WTC11 (cell line): ENCODE results near the gene MIGA2. TPM values are rescaled to one million over a fixed set of nuclear protein-coding genes. Genes with fewer than 3 reads are reported as not detected.

ENCODE experiments used
- CREB1 ChIP-seq: sonication (generic); formaldehyde crosslinking; IDR thresholded peaks from 2 replicates; pipeline ENCODE4 v1.8.0; 2023; ENCODE audit warnings: mild to moderate bottlenecking, missing genetic modification reagents
- CREM ChIP-seq: sonication (generic); formaldehyde crosslinking; IDR thresholded peaks from 2 replicates; pipeline ENCODE4 v1.8.1; 2022; ENCODE audit warnings: mild to moderate bottlenecking, missing genetic modification reagents, moderate library complexity
- FOXJ3 ChIP-seq: sonication (generic); formaldehyde crosslinking; IDR thresholded peaks from 2 replicates; pipeline ENCODE4 v1.9.0; 2021; ENCODE audit warnings: missing genetic modification reagents, mild to moderate bottlenecking, borderline replicate concordance
- FOXK1 ChIP-seq: sonication (generic); formaldehyde crosslinking; IDR thresholded peaks from 2 replicates; pipeline ENCODE4 v1.8.0; 2022; ENCODE audit warnings: mild to moderate bottlenecking, moderate library complexity, missing genetic modification reagents
- FOXP1 ChIP-seq: sonication (generic); formaldehyde crosslinking; IDR thresholded peaks from 2 replicates; pipeline ENCODE4 v1.8.0; 2022; ENCODE audit warnings: missing genetic modification reagents, mild to moderate bottlenecking, moderate library complexity, borderline replicate concordance
- GABPB1 ChIP-seq: sonication (generic); formaldehyde crosslinking; IDR thresholded peaks from 2 replicates; pipeline ENCODE4 v1.8.1; 2023; ENCODE audit warnings: mild to moderate bottlenecking, missing genetic modification reagents
- GTF2I ChIP-seq: fragments of 250-450 bp; sonication (Bioruptor Pico); conservative IDR thresholded peaks from 2 replicates; pipeline ENCODE4 v1.4.0; 2021; ENCODE audit warnings: mild to moderate bottlenecking
- HMGA2 ChIP-seq: fragments of 250-450 bp; sonication (Bioruptor Pico); IDR thresholded peaks from 2 replicates; pipeline ENCODE4 v1.4.0; 2021; ENCODE audit warnings: mild to moderate bottlenecking, moderate library complexity
- KAT7 ChIP-seq: sonication (generic); formaldehyde crosslinking; IDR thresholded peaks from 2 replicates; pipeline ENCODE4 v1.8.1; 2023; ENCODE audit warnings: missing genetic modification reagents, mild to moderate bottlenecking, borderline replicate concordance
- NR1H2 ChIP-seq: sonication (generic); formaldehyde crosslinking; IDR thresholded peaks from 2 replicates; pipeline ENCODE4 v1.9.0; 2021; ENCODE audit warnings: mild to moderate bottlenecking, moderate library complexity, missing genetic modification reagents
- RELA ChIP-seq: sonication (generic); formaldehyde crosslinking; IDR thresholded peaks from 2 replicates; pipeline ENCODE4 v1.8.1; 2022; ENCODE audit warnings: missing genetic modification reagents, mild to moderate bottlenecking, borderline replicate concordance
- SOX15 ChIP-seq: fragments of 250-450 bp; sonication (Bioruptor Pico); IDR thresholded peaks from 2 replicates; pipeline ENCODE4 v1.9.0; 2021; ENCODE audit warnings: mild to moderate bottlenecking
- SP1 ChIP-seq: sonication (generic); formaldehyde crosslinking; conservative IDR thresholded peaks from 2 replicates; pipeline ENCODE4 v1.8.1; 2022; ENCODE audit warnings: missing genetic modification reagents
- TCF7 ChIP-seq: sonication (generic); formaldehyde crosslinking; IDR thresholded peaks from 2 replicates; pipeline ENCODE4 v1.8.0; 2022; ENCODE audit warnings: mild to moderate bottlenecking, low read depth, missing genetic modification reagents, moderate library complexity
- ZNF121 ChIP-seq: sonication (generic); formaldehyde crosslinking; IDR thresholded peaks from 2 replicates; pipeline ENCODE4 v1.8.0; 2023; ENCODE audit warnings: missing genetic modification reagents
- ZNF138 ChIP-seq: sonication (generic); formaldehyde crosslinking; conservative IDR thresholded peaks from 2 replicates; pipeline ENCODE4 v1.8.1; 2022; ENCODE audit warnings: mild to moderate bottlenecking, moderate library complexity, missing genetic modification reagents
- ZNF423 ChIP-seq: fragments of 250-450 bp; sonication (Bioruptor Pico); IDR thresholded peaks from 2 replicates; pipeline ENCODE4 v2.1.2; 2022; ENCODE audit warnings: mild to moderate bottlenecking, moderate library complexity
- total RNA-seq: library from RNA; stranded (reverse); gene quantifications from 3 replicates; pipeline ENCODE4 v1.2.3, GENCODE V29; 2021
- TF ChIP-seq, protein P1 (sequence below): sonication (generic); formaldehyde crosslinking; conservative IDR thresholded peaks from 2 replicates; pipeline ENCODE4 v1.8.1; 2022; ENCODE audit warnings: mild to moderate bottlenecking, missing genetic modification reagents
- TF ChIP-seq, protein P2 (sequence below): sonication (generic); formaldehyde crosslinking; IDR thresholded peaks from 2 replicates; pipeline ENCODE4 v1.8.1; 2023; ENCODE audit warnings: mild to moderate bottlenecking, missing genetic modification reagents, moderate library complexity
- TF ChIP-seq, protein P3 (sequence below): sonication (generic); formaldehyde crosslinking; IDR thresholded peaks from 2 replicates; pipeline ENCODE4 v1.8.0; 2022; ENCODE audit warnings: missing genetic modification reagents
- TF ChIP-seq, protein P4 (sequence below): sonication (generic); formaldehyde crosslinking; IDR thresholded peaks from 2 replicates; pipeline ENCODE4 v1.8.1; 2023; ENCODE audit warnings: mild to moderate bottlenecking, missing genetic modification reagents, borderline replicate concordance
- TF ChIP-seq, protein P5 (sequence below): fragments of 250-450 bp; sonication (Bioruptor Pico); IDR thresholded peaks from 2 replicates; pipeline ENCODE4 v1.9.0; 2021; ENCODE audit warnings: moderate library complexity, mild to moderate bottlenecking, inconsistent platforms, borderline replicate concordance
- TF ChIP-seq, protein P6 (sequence below): sonication (generic); formaldehyde crosslinking; conservative IDR thresholded peaks from 2 replicates; pipeline ENCODE4 v1.8.1; 2023; ENCODE audit warnings: mild to moderate bottlenecking, low read depth, missing genetic modification reagents, moderate library complexity
- TF ChIP-seq, protein P7 (sequence below): fragments of 250-450 bp; sonication (Bioruptor Pico); IDR thresholded peaks from 2 replicates; pipeline ENCODE4 v2.1.2; 2022; ENCODE audit warnings: mild to moderate bottlenecking, moderate library complexity

MIGA2 gene
- total RNA-seq, 1 experiment from 2014 or later = 61.7 TPM

DNA sequence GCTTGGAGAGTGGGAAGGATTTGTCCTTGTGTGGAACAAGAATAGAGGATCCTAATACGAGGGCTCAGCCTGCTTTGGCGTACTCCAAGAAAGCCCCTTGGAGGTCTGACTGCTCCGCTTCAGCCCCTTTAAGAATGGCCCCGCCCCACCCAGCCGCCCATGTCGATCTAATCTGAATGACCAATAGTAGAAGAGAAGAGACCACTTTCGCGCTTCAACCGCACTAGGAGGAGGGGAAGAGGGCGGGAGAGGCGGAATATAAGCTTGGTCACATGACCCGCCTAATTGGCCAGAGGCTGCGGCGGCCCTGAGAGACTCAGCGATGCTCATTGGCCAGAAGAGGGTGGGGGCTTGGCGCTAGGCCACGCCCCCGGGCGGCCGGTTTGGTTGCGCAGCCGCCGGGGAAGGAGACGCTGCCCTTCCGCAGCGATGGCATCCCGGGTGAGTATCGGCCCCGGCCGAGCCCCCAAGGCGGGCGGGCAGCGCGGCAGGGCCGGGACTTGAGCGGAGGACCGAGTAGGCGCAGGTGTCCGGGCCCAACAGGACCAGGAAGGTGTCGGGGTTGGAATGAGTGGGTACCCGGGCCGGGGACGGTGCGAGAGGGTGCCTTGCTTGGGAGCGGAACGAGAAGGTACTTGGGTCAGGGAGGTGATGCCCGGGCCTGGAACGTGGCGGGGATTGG, at the start of gene MIGA2 (continued):
- TF ChIP-seq, protein P1, sequence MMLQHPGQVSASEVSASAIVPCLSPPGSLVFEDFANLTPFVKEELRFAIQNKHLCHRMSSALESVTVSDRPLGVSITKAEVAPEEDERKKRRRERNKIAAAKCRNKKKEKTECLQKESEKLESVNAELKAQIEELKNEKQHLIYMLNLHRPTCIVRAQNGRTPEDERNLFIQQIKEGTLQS (CRISPR knock-in tag) = no peak
- TF ChIP-seq, protein P2, sequence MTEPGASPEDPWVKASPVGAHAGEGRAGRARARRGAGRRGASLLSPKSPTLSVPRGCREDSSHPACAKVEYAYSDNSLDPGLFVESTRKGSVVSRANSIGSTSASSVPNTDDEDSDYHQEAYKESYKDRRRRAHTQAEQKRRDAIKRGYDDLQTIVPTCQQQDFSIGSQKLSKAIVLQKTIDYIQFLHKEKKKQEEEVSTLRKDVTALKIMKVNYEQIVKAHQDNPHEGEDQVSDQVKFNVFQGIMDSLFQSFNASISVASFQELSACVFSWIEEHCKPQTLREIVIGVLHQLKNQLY (CRISPR knock-in tag) = no peak
- TF ChIP-seq, protein P3, sequence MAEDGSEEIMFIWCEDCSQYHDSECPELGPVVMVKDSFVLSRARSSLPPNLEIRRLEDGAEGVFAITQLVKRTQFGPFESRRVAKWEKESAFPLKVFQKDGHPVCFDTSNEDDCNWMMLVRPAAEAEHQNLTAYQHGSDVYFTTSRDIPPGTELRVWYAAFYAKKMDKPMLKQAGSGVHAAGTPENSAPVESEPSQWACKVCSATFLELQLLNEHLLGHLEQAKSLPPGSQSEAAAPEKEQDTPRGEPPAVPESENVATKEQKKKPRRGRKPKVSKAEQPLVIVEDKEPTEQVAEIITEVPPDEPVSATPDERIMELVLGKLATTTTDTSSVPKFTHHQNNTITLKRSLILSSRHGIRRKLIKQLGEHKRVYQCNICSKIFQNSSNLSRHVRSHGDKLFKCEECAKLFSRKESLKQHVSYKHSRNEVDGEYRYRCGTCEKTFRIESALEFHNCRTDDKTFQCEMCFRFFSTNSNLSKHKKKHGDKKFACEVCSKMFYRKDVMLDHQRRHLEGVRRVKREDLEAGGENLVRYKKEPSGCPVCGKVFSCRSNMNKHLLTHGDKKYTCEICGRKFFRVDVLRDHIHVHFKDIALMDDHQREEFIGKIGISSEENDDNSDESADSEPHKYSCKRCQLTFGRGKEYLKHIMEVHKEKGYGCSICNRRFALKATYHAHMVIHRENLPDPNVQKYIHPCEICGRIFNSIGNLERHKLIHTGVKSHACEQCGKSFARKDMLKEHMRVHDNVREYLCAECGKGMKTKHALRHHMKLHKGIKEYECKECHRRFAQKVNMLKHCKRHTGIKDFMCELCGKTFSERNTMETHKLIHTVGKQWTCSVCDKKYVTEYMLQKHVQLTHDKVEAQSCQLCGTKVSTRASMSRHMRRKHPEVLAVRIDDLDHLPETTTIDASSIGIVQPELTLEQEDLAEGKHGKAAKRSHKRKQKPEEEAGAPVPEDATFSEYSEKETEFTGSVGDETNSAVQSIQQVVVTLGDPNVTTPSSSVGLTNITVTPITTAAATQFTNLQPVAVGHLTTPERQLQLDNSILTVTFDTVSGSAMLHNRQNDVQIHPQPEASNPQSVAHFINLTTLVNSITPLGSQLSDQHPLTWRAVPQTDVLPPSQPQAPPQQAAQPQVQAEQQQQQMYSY (CRISPR knock-in tag) = peak; percentile 43; the same call in 1 of the 2 replicates
- no peak for TF ChIP-seq ZNF423 (CRISPR knock-in tag)
- 0 out of 2 replicates have a peak, but pooled peaks have one; percentile 30 for TF ChIP-seq KAT7 (CRISPR knock-in tag)
- TF ChIP-seq GTF2I (CRISPR knock-in tag) = no peak
- TF ChIP-seq, protein P4, sequence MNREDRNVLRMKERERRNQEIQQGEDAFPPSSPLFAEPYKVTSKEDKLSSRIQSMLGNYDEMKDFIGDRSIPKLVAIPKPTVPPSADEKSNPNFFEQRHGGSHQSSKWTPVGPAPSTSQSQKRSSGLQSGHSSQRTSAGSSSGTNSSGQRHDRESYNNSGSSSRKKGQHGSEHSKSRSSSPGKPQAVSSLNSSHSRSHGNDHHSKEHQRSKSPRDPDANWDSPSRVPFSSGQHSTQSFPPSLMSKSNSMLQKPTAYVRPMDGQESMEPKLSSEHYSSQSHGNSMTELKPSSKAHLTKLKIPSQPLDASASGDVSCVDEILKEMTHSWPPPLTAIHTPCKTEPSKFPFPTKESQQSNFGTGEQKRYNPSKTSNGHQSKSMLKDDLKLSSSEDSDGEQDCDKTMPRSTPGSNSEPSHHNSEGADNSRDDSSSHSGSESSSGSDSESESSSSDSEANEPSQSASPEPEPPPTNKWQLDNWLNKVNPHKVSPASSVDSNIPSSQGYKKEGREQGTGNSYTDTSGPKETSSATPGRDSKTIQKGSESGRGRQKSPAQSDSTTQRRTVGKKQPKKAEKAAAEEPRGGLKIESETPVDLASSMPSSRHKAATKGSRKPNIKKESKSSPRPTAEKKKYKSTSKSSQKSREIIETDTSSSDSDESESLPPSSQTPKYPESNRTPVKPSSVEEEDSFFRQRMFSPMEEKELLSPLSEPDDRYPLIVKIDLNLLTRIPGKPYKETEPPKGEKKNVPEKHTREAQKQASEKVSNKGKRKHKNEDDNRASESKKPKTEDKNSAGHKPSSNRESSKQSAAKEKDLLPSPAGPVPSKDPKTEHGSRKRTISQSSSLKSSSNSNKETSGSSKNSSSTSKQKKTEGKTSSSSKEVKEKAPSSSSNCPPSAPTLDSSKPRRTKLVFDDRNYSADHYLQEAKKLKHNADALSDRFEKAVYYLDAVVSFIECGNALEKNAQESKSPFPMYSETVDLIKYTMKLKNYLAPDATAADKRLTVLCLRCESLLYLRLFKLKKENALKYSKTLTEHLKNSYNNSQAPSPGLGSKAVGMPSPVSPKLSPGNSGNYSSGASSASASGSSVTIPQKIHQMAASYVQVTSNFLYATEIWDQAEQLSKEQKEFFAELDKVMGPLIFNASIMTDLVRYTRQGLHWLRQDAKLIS (CRISPR knock-in tag) = no peak
- TF ChIP-seq TCF7 = no peak
- no peak for TF ChIP-seq NR1H2
- TF ChIP-seq ZNF121 (CRISPR knock-in tag) = no peak
- no peak for TF ChIP-seq RELA (CRISPR knock-in tag)
- TF ChIP-seq, protein P5, sequence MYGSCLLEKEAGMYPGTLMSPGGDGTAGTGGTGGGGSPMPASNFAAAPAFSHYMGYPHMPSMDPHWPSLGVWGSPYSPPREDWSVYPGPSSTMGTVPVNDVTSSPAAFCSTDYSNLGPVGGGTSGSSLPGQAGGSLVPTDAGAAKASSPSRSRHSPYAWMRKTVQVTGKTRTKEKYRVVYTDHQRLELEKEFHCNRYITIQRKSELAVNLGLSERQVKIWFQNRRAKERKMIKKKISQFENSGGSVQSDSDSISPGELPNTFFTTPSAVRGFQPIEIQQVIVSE (CRISPR knock-in tag) = no peak
- no peak for TF ChIP-seq CREM (CRISPR knock-in tag)
- no peak; the same call in 1 of the 2 replicates for TF ChIP-seq GABPB1 (CRISPR knock-in tag)
- no peak for TF ChIP-seq ZNF138
- TF ChIP-seq FOXP1 = peak; percentile 56; the same call in 1 of the 2 replicates
- TF ChIP-seq FOXK1 (CRISPR knock-in tag) = peak; percentile 64; the same call in 1 of the 2 replicates
- TF ChIP-seq, protein P6, sequence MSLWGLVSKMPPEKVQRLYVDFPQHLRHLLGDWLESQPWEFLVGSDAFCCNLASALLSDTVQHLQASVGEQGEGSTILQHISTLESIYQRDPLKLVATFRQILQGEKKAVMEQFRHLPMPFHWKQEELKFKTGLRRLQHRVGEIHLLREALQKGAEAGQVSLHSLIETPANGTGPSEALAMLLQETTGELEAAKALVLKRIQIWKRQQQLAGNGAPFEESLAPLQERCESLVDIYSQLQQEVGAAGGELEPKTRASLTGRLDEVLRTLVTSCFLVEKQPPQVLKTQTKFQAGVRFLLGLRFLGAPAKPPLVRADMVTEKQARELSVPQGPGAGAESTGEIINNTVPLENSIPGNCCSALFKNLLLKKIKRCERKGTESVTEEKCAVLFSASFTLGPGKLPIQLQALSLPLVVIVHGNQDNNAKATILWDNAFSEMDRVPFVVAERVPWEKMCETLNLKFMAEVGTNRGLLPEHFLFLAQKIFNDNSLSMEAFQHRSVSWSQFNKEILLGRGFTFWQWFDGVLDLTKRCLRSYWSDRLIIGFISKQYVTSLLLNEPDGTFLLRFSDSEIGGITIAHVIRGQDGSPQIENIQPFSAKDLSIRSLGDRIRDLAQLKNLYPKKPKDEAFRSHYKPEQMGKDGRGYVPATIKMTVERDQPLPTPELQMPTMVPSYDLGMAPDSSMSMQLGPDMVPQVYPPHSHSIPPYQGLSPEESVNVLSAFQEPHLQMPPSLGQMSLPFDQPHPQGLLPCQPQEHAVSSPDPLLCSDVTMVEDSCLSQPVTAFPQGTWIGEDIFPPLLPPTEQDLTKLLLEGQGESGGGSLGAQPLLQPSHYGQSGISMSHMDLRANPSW (CRISPR knock-in tag) = no peak
- no peak for TF ChIP-seq SOX15 (CRISPR knock-in tag)
- TF ChIP-seq, protein P7, sequence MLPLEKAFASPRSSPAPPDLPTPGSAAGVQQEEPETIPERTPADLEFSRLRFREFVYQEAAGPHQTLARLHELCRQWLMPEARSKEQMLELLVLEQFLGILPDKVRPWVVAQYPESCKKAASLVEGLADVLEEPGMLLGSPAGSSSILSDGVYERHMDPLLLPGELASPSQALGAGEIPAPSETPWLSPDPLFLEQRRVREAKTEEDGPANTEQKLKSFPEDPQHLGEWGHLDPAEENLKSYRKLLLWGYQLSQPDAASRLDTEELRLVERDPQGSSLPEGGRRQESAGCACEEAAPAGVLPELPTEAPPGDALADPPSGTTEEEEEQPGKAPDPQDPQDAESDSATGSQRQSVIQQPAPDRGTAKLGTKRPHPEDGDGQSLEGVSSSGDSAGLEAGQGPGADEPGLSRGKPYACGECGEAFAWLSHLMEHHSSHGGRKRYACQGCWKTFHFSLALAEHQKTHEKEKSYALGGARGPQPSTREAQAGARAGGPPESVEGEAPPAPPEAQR (CRISPR knock-in tag) = no peak
- peak; percentile 98 for TF ChIP-seq SP1 (CRISPR knock-in tag)
- no peak for TF ChIP-seq FOXJ3
- no peak for TF ChIP-seq CREB1
- TF ChIP-seq HMGA2 (CRISPR knock-in tag) = no peak
